ENCODE measurements around the gene RHCE. TPM values are rescaled to one million over a fixed set of nuclear protein-coding genes. Genes with fewer than 3 reads are reported as not detected.
"Not testable (repeated sequence)": the region's sequence is repeated elsewhere in the genome, so short reads cannot be mapped to it uniquely, and the experiment has no call there.

RHCE gene
- polyA plus RNA-seq, 3 donors from 2014 or later: not detected

DNA sequence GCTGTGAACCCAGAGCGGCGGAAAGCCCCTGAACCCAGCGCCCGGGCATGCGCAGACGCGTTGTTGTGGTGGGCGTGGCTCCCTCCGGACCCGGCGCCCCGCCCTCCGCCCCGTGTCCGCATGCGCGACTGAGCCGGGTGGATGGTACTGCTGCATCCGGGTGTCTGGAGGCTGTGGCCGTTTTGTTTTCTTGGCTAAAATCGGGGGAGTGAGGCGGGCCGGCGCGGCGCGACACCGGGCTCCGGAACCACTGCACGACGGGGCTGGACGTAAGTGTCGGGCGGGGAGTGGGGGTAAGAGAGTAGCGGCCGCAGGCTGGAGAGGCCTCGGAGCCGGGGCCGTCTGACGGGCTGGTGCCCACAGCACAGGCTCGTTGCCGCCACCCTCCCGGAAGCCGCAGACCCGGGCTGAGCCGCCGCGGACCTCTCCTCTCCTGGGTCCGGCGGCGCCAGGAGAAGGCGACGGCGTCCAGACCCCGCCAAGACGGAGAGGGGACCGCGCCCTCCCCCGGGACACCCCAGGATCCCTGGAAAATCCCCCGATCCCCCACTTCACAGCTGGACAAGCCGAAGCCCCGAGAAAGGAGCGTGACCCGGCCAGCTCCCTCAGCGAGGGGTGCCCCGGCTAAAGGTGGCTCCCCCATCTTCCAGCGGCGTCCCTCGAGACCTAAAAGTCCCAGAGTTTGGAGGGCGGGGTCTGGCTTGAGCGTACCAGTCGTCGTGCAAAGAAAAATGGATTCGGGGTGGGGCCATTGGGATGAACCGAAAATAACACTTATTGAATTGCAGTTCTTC, 82.2 kb downstream of the RHCE start, which contains the start of gene TMEM50A:
Gene TMEM50A (plus strand): TSS at position 147 of the 794 bp plus-strand sequence. CDS start 2,153 bp downstream, outside the sequence.
- Mint-ChIP-seq H3K4me3 (peak within 1 kb of the TSS; percentile 92 to 97 (median 96)), H3K36me3 (peaks cover 3% of the 10 kb centered on the region in 3 donors), H3K4me1 (peaks cover 43 to 55% of the 10 kb centered on the region in 2 donors), H3K27ac (peak within 1 kb of the TSS; percentile 87 to 97 (median 96)), H3K27me3 (ENCODE audit: low read depth in 3 of 3) (peaks cover 4 to 19% (median 6%) of the 10 kb centered on the region in 3 donors), H3K9me3 (no peaks in the 10 kb centered on the region)
- peak; percentile 92 to 95 (median 94) for DNase-seq

DNA sequence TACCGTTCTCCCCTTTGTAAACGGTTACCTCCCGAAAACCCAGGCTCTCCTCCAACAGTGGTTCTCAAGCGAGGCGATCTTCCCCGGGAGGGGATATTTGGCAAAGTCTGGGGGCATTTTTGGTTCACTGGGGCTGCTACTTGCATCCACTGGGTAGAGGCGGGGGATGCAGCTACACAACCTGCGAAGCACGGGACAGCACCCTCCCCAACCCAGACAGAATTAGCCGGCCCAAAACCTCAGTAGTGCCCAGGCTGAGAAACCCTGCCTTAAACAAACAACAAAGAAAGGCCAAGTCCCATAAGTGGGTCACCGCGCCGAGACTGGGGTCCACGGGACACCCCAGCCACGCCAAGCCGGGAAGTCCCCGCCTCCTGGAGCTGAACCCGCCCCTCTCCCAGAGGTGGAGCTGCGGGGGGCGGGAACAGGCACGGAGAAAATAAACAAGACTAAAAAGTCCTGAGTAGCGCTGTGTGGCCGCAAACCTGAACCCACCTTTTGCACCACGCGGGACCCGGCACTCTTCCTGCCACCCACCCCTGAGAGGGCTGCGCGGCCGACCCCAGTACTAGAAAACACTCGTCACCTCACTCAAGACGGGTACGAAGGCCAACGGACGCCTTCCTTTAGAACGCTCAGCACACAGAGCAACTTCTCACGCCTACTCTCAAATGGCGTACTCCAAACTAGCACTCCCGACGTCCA, 83.0 kb downstream of the RHCE start:
- peak overlapping the region; percentile 81 to 97 (median 96) for H3K4me3 Mint-ChIP-seq
- not testable (repeated sequence) for DNase-seq, H3K9me3 Mint-ChIP-seq, H3K36me3 Mint-ChIP-seq
- peaks cover 42 to 47% of the 10 kb centered on the region in 2 donors for H3K4me1 Mint-ChIP-seq
- H3K27me3 Mint-ChIP-seq (ENCODE audit: low read depth in 3 of 3): peaks cover 4 to 19% (median 6%) of the 10 kb centered on the region in 3 donors
- peak overlapping the region; percentile 59 to 96 (median 92) for H3K27ac Mint-ChIP-seq

DNA sequence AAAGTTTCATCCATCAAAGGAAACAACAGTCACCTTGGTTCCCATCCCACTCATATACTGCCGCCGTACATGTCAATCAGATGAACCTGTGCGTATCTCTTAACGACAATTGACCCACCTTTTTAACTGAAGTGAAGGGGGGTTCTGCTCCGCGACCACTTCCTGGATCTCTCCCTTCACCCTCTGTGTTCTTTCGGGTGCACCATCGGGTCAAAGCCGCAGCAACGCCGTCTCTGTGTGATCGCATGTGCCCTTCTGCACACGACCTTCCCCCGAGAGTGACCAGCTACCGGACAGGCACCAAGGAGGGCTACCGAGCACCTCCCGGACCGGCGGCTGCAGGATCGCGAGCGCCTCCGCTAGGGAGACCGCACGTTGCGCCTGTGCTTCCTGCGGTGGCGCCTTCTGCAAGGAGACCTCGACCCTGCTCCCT, 83.7 kb downstream of the RHCE start:
- peak; percentile 54 to 63 (median 57) for DNase-seq
- not testable (repeated sequence) for H3K9me3 Mint-ChIP-seq, H3K36me3 Mint-ChIP-seq
- Mint-ChIP-seq H3K27ac (peak overlapping the region; percentile 86 to 97 (median 94)), H3K27me3 (ENCODE audit: low read depth in 3 of 3) (peaks cover 4 to 19% (median 6%) of the 10 kb centered on the region in 3 donors), H3K4me1 (peaks cover 40 to 43% of the 10 kb centered on the region in 2 donors), H3K4me3 (peak overlapping the region; percentile 92 to 97 (median 95))

DNA sequence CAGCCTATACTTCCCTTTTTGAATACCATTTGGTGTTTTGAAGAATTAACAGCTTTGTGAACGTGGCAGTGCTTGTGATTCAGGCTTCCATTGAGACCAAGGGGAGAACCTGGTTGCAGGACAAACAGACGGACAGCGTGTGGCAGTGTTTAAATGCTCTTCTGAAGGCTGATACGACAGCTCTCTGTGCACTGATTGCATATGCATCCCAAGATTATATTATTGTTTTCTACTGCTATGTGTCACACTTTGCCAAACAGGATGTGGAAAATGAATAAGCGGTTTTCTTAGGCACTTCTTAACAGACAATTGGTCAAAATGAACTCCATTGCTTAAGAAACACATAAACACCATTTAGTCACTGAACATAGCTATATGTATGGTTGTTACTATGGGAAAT, 90.7 kb downstream of the RHCE start:
- H3K4me1 Mint-ChIP-seq: peaks cover 7 to 31% of the 10 kb centered on the region in 2 donors
- H3K27me3 Mint-ChIP-seq (ENCODE audit: low read depth in 3 of 3); H3K9me3 Mint-ChIP-seq; H3K36me3 Mint-ChIP-seq: not testable (repeated sequence)
- H3K4me3 Mint-ChIP-seq: peak overlapping the region in 4 of 5 donors; percentile 21 to 67 (median 36)
- peak overlapping the region; percentile 74 to 95 (median 88) for H3K27ac Mint-ChIP-seq
- DNase-seq: peak in 2 of 3 donors; percentile 6 to 37

DNA sequence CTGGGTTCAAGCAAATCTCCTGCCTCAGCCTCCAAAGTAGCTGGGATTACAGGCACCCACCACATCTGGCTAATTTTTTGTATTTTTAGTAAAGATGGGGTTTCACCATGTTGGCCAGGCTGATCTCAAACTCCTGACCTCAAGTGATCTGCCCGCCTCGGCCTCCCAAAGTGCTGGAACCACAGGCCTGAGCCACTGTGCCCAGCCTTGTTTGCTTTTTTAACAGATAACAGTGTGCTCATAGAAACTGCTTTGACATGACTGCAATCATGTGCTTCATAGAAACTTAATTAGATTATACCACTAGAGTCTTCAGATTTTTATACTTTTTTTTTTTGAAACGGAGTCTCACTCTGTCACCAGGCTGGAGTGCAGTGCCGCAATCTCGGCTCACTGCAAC, 91.3 kb downstream of the RHCE start:
- H3K36me3 Mint-ChIP-seq; H3K9me3 Mint-ChIP-seq; H3K27me3 Mint-ChIP-seq (ENCODE audit: low read depth in 3 of 3): not testable (repeated sequence)
- peak overlapping the region in 5 of 6 donors; percentile 74 to 95 (median 90) for H3K27ac Mint-ChIP-seq
- peak overlapping the region in 2 of 5 donors; percentile 21 to 67 for H3K4me3 Mint-ChIP-seq
- DNase-seq: peak in 1 of 3 donors; percentile 16
- H3K4me1 Mint-ChIP-seq: peaks cover 7 to 27% of the 10 kb centered on the region in 2 donors

DNA sequence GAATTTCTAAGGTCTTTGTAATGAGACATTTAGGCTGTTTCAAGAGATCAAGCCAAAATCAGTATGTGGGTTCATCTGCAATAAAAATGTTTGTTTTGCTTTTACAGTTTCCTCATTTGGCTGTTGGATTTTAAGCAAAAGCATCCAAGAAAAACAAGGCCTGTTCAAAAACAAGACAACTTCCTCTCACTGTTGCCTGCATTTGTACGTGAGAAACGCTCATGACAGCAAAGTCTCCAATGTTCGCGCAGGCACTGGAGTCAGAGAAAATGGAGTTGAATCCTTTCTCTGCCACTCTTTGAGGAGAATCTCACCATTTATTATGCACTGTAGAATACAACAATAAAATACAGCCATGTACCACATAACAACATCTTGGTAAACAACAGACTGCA, 91.8 kb downstream of the RHCE start:
- H3K4me1 Mint-ChIP-seq: peaks cover 7 to 25% of the 10 kb centered on the region in 2 donors
- H3K4me3 Mint-ChIP-seq: not testable (repeated sequence)

DNA sequence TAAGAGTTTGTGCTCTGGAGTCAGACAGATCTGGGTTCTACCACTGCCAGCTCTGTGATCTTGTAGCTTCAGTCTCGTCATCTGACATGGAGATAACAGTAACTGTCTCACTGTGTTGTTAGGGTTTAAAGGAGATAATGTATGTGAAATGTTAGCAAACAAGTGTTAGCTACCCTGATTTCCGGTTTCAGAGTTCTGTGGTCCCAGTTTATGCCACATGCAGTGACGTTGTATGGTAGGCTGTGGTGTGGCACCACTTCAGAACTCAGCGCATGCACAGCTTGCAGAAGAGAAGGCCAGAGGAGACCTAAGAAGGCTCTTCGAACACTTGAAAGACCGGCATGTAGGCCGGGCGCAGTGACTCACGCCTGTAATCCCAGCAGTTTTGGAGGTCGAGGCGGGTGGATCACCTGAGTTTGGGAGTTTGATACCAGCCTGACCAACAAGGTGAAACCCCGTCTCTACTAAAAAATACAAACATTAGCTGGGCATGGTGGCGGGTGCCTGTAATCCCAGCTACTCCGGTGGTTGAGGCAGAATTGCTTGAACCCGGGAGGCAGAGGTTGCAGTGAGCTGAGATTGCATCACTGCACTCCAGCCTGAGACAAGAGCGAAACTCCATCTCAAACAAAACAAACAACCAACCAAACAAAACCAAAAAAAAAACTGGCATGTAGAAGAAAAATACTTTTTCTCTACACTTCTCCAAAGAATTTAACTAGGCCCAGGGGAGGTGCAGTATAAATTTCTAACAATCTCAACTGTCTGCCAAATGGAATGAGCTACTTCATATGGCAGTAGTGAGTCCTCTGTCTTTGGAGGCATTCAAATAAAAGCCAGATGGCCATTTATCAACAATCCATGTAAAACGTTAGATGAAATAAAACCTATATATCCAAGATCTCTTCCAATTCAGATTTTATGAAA, 92.5 kb downstream of the RHCE start:
- H3K36me3 Mint-ChIP-seq; H3K4me3 Mint-ChIP-seq; DNase-seq; H3K27me3 Mint-ChIP-seq (ENCODE audit: low read depth in 3 of 3); H3K9me3 Mint-ChIP-seq: not testable (repeated sequence)
- Mint-ChIP-seq H3K27ac (peak overlapping the region in 2 of 6 donors; percentile 62 to 77), H3K4me1 (peaks cover 7 to 21% of the 10 kb centered on the region in 2 donors)

More for the DNA sequence above, 91.8 kb downstream of the RHCE start:
- H3K27ac Mint-ChIP-seq: peak overlapping the region in 2 of 6 donors; percentile 62 to 77
- not testable (repeated sequence) for H3K27me3 Mint-ChIP-seq (ENCODE audit: low read depth in 3 of 3); DNase-seq; H3K9me3 Mint-ChIP-seq; H3K36me3 Mint-ChIP-seq

DNA sequence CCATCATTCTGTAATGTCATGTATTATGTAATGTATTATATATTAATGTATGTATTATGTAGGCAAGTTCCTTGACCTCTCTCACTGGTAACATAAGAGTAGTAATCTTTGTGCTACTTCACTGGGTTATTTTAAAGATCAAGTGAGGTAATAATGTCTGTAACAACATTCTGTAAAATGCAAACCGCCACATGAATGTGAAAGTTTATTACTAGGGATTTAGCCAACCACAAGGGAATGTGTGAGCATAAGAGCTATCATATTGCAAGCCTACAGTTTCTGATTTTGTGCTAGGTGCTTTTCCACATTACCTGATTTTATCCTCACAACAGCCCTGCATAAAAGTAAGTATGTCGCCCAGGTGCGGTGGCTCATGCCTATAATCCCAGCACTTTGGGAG, 96.2 kb downstream of the RHCE start:
- not testable (repeated sequence) for H3K27ac Mint-ChIP-seq; H3K9me3 Mint-ChIP-seq; H3K27me3 Mint-ChIP-seq (ENCODE audit: low read depth in 3 of 3); H3K36me3 Mint-ChIP-seq; H3K4me3 Mint-ChIP-seq; DNase-seq; H3K4me1 Mint-ChIP-seq

DNA sequence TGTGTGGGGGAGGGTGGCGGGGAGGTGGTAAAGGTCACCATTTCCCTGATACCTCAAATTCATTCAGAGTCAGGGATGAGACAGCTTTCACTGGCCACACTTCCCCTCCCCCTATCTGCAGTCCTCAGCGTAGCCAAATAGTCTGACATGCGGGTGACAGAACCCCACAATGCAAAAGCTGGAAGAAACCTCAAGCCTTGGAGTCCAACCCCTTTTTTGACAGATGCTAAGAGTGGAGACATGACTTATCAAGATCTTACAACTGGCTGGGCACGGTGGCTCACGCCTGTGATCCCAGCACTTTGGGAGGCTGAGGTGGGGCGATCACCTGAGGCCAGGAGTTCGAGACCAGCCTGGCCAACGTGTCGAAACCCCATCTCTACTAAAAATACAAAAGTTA, 98.5 kb downstream of the RHCE start:
- H3K36me3 Mint-ChIP-seq; H3K9me3 Mint-ChIP-seq; H3K27me3 Mint-ChIP-seq (ENCODE audit: low read depth in 3 of 3); DNase-seq; H3K4me1 Mint-ChIP-seq; H3K4me3 Mint-ChIP-seq: not testable (repeated sequence)
- peak overlapping the region in 1 of 6 donors; percentile 71 for H3K27ac Mint-ChIP-seq

DNA sequence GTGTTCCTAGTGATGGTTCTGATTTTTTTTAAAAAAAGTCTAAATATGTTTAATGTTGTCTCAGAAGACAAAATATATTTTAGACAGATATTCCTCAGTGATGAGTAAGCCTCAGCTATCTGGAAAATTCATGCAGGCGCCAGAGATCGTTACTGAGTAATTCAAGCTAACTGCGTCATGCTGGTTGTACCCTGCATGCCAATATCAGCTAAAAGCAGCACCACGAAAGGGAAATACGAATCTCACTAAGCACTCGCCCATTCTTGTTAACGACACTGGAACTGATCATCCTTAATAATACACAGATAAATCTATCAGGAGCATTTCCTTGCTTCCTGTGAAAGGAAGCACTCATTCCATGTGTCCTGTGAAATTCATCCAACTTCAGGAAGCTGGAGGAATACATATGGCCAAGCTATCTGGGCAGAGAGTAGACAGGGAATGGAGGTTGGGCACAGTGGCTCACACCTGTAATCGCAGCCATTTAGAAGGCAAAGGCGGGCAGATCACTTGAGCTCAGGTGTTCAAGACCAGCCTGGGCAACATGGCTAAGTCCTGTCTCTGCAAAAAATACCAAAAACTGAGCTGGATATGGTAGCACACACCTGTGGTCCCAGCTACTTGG, 100.2 kb downstream of the RHCE start:
- H3K27me3 Mint-ChIP-seq (ENCODE audit: low read depth in 3 of 3); H3K4me3 Mint-ChIP-seq; H3K4me1 Mint-ChIP-seq: not testable (repeated sequence)

DNA sequence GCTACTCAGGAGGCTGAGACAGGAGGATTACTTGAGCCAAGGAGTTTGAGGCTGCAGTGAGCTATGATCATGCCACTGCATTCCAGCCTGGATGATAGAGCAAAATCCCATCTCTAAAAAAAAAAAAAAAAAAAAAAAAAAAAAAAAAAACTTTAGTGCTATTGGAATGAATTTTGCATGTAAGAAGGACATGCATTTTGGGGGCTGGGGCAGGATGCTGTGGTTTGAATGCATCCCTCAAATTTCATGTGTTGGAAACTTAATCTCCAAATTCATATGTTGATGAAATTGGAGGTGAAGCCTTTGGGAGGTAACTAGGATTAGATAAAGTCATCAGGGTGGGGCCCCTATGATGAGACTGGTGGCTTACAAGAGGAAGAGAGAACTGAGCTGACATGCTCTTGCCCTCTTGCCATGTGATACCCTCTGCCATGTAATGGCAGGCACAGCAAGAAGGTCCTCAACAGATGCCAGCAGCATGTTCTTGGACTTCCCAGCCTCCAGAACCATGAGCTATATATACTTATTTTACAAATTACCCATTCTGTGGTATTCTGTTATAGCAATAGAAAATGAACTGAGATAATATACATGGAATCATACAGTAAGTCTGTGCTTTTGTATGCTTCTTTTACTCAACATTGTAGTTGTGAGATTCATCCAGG, 107.7 kb downstream of the RHCE start:
- not testable (repeated sequence) for DNase-seq; H3K27me3 Mint-ChIP-seq (ENCODE audit: low read depth in 3 of 3); H3K4me3 Mint-ChIP-seq; H3K9me3 Mint-ChIP-seq; H3K4me1 Mint-ChIP-seq; H3K27ac Mint-ChIP-seq
- peaks cover 0 to 13% (median 9%) of the 10 kb centered on the region in 3 donors for H3K36me3 Mint-ChIP-seq

More for the DNA sequence above, 100.2 kb downstream of the RHCE start:
- H3K9me3 Mint-ChIP-seq, H3K36me3 Mint-ChIP-seq, H3K27ac Mint-ChIP-seq, DNase-seq: not testable (repeated sequence)
